Activated CD4-positive, alpha-beta T cell treated with anti-CD3 and anti-CD28 coated beads, Interleukin-2, amount 50 U/mL, for 48 hours (primary cell): ENCODE results near the gene ASTN1.
A peak's percentile ranks its signal among the peaks of the same experiment; 100 is the strongest.

Experiments used
- DNase-seq, 2 experiments: peaks; one replicate each; pipeline ENCODE4 v3.0.0-alpha.2; 2020

ASTN1 gene

DNA sequence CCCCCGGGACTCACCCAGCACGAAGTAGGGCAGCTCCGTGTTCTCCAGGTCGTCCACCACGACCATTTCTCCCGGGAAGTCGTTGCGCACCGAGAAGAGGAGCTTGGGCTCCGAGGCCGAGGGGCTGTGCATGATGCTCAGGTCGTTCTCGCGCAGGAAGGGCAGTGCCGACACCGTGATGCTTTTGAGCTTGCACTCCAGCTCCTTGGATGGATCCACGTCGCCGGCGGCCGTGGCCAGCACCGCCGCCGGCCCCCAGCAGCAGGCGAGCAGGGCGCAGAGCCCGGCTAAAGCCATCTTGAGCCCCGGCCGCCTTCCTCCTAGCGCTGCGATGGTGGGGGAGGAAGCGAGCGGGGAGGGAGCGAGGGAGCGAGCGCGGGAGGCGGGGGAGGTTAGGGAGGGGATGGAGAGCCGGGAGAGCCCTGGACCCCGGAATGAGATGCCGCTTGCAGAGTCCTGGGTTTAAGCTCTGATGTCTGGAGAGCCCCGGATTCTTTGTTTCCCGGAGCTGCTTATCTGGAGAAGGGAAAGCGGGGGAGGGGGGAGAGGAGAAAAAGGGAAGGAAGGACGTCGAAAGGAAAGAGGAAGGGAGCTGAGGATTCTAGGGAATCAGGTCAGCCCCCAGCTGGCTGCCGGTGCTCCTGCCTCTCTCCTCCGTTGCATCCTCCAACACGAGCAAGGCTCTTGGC is at the start of gene ASTN1:
ASTN1 (minus strand) TSS at position 333 of the 689 bp plus-strand sequence; CDS start at position 297, 36 bp downstream.
- no peak for DNase-seq

GRCh38 chr1:177211231-177211630 is 46.7 kb upstream of the ASTN1 start:
- DNase-seq: no peak

DNA sequence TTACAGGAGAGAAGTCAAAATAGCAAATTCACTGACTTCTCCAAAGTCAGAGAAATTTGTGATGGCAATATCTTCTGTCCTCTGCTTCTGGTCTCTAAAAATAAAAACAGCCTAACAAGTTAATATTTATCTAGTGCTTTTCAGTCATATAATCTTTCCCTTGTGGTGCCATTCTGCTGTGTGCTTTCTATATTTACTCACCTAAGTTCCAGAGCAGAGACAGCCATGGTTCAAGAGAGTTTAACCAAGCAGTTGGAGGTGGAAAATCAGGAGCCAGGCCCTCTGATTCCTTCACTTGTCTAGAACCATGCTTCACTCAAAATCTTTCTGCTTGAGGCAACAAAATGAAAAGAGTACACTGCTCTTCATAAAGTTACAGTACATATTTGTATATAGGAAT is 45.6 kb upstream of the ASTN1 start:
- DNase-seq: no peak

DNA sequence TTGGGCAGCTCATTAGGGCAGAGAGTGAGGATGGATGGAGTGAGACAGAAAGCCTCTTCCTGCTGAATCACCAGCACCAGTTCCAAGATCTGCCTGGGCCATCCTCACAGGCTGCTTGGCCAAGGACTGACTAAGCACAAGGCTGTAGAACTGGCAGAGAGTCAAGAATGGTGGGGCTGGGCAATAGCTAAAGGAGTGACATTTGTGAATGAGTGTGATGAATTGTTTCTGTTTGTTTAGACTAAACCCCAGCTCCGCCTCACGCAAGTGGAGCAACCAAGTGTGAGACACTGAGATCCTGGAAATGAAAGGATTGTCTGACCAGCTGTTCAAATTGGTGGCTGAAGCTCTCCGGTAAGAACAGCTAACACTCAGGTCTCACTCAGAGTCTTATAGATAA is 44.8 kb upstream of the ASTN1 start:
- no peak for DNase-seq

DNA sequence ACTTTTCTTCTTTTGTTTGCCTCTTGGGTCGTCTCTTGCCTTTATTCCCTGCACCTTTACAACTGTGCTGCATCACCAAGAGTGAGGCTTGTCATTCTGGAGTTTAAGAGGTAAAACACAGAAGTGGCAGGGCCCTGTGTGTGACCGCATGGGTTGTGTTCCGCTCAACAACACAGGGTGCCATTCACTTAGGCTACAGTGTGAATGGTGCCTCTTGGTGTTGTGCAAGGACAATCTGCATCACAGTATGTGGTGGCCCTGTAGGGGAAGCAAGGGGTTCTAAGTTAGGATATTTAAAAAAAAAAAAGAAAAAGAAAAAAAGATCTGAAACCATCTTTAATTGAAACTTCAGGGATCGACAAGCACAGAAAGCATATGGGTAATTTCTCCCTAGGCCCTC is 44.4 kb upstream of the ASTN1 start:
- no peak for DNase-seq

DNA sequence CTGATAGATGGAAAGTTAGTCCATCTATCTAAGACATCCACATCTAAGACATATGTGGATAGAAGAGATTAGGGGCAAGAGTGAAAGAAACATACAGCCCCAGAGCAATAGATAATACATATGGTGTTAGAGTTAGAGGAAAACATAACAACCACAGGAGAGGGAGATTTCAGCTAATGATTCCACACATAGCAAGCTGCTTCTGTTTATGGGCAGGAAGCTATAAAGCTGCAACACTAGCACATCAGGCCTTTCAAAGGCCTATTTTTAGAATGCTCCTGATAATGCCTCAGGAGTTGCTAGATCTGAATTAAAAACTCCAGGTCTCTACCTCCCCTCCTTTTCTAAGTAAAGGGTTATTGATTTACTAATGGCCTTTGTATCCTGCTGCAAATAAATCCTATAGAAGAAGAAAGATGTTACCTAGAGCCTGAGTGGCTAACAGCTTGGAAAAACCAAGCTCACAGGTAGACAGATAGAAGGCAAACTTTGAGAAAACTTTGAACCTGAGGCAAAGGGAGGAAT is 42.4 kb upstream of the ASTN1 start:
- no peak for DNase-seq

DNA sequence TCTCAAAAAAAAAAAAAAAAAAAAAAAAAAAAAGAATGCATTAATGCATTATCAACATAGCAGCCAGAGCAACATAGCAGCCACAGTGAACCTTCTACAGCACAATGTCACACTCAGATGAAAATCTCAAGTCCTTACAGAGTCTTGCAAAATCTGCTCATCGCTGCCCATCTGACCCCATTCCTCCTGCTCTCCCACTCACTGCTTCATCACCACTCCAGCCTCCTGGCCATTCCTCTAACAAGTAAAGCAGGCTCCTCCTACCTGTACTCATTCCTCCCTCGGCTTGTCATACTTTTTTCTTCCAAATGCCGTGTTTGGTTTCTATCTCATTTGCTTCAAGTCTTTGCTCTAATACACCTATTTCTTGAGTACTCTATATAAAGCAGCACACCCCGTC is 35.8 kb upstream of the ASTN1 start:
- no peak for DNase-seq

DNA sequence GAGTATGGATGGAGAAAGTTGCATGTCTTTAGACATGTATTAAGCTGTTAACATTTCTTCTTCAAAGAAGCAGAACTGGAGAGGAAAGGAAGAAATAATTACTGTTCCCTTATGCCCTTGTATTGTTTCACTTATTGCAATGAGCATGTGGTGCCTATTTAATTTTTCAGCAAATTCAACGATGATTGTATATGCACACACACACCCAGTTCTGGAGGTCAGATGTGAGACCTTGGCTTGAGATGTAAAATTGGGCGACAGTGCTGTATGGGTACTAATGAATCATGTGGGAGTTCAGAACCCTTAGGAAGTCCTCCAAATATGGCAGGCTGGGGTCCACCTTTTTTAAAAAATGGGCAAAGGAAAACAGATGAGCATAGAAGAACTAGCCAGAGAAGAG is 33.7 kb upstream of the ASTN1 start:
- DNase-seq: no peak

- DNase-seq: no peak
Observed at GRCh38 chr1:177190308-177190970, 25.9 kb upstream of the ASTN1 start.

DNA sequence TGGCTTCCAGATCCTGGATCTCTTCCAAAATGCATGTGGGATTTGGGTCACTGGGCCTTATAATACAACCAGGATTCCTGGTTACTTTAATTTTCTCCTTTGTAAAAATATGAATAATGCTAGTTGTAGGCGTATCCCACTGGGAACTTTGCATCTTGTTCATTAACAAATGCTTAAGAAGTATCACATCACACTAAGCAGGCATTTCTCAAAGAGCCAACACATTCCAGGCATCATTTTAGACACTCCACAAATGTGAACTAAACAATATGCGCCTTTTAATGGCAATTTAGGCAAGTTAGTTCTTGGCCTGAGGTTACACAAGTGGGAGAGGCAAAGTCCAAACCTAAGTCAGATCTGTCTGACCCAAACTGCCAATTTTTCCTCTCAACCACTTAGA is 22.1 kb upstream of the ASTN1 start:
- no peak for DNase-seq

DNA sequence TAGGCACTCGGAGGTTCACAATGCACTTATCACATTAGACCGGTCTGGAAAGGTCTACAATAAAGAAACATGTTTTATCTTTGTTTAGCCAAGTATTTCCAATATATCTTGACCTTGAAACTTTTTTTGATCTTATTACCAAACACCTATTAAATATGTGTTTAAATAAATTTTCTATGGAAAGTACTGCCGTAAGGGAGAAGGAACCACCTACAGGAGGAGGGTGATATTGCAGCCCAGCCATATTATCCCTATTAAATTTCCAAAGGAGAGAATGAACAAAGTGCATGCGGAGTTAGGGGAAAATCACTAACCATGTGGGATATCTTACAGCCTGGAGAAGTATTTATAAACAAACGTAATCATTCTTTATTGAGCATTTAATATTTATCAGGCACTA is 20.7 kb upstream of the ASTN1 start:
- no peak for DNase-seq

- DNase-seq: no peak
Observed at GRCh38 chr1:177183836-177184235, 19.3 kb upstream of the ASTN1 start.

DNA sequence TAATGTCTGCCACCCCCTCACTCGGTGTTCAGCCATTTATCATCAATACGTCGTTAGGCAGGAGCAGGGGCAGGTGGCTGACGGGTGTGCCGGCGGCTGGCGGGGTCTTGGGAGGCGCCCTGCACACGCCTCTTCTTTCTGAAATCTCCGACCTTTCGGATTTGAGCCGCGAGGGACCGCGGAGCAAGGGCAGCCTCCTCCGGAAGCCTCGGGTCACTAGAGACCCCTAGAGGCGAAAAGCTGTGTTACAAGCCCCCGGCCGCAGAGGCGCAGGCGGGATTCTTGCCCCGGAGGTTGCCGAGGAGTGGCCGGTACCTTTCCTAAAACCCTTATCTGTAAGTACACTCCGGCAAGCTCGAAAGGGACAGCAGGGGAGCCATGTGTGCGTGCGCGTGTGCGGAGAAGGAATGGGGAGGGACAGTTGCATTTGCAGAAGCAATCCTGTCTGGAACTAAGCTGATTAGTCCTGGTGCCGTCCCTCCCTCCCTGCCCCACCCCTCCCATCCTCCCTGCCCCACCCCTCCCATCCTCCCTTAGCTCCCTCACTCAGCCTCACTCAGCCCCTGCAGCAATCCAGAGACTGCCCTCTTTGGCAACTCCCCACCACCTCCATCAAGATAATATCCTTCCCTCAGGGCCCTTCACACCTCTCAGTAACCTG is 17.2 kb upstream of the ASTN1 start:
- DNase-seq: peak; percentile 39 to 49

DNA sequence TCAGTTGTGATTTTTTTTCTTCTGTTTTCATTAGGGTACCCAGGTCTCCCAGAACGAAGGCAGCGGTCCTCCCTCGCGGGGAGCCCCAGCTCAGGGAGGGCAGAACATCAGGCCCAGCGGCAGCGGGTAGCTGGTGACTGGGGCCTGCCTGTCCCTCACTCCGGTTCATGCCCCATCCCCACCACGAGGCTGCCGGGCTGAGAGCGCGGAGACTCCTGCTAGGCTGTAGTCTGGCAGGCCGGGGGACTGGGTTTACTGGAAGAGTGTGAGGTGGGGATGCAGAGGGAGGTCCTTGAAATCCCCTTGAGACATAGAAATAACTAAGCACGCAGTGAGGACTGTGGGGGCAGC is 16.7 kb upstream of the ASTN1 start:
- no peak for DNase-seq

GRCh38 chr1:177174921-177175634 is 10.6 kb upstream of the ASTN1 start:
- DNase-seq: no peak

DNA sequence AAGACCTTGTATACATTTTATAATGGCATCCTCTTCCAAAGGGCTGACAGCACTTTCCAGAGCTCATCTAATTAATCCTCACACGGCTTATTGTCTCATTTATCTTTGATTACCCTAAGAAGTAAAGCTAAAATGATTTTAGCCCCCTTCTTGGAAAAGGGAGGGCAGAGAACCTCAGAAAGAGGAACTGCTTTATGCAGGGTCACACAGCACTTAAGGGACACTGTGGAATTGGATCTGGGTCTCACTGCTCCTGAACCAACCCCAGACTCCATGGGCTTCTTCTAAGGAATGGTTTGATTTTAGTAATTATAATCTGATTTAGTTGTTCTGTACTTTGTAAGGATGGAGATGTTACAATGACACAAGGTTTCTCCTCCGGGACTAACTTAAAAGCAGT is 9.5 kb upstream of the ASTN1 start:
- DNase-seq: no peak

- DNase-seq: no peak
Observed at GRCh38 chr1:177172866-177173265, 8.4 kb upstream of the ASTN1 start.

- DNase-seq: no peak
Observed at GRCh38 chr1:177172272-177172671, 7.8 kb upstream of the ASTN1 start.

DNA sequence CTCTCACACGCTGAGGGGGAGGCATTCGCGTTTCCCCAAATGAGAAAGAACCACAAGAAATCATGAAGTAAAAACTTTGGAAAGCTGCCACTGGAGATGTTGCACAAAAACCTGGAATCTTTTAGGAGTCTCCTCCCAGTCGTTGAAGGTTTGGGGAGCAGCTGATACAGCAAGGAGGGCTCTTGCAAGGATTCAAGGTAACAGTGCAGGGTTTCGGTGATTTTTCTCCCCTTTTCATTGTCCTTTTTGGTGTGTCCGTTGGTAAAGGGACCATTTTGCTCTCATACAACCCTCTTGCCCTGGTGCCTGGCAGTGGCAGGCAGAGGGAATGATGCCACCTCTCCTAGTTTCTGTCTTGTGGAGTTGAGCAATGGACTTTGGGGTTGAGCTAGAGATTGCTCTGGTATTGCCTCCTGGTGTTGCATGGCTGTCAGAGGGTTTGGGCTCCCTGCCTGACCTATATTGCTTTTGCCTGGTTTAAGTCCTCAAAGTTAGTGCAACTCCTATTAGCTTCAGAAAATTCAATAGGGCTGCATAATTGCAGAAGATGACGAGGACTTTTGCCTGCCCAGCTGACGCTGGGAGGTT is 7.1 kb upstream of the ASTN1 start:
- no peak for DNase-seq

GRCh38 chr1:177170756-177171535 is 6.4 kb upstream of the ASTN1 start, which contains the start of gene BRINP2:
BRINP2 (plus strand) TSS chr1:177170958; CDS start chr1:177229877, 58,919 bp downstream.
- DNase-seq: no peak

DNA sequence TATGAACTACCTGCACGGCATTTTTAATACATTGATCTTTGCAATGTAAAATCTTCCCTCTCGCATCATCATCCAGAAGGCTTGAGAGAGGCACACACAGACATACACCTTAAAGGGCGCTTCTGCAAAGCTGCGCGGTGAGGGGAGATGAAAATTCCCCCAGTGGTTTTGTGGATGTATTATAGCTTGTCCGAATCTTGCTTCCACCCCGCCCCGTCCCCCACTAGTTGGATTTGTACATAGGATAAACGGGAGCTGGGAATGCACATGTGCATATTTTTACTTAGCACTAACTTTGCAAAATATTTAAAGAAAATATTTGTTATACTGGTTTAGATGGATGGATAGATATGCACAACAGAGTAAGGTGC is 542 bp upstream of the ASTN1 start:
- DNase-seq: no peak

DNA sequence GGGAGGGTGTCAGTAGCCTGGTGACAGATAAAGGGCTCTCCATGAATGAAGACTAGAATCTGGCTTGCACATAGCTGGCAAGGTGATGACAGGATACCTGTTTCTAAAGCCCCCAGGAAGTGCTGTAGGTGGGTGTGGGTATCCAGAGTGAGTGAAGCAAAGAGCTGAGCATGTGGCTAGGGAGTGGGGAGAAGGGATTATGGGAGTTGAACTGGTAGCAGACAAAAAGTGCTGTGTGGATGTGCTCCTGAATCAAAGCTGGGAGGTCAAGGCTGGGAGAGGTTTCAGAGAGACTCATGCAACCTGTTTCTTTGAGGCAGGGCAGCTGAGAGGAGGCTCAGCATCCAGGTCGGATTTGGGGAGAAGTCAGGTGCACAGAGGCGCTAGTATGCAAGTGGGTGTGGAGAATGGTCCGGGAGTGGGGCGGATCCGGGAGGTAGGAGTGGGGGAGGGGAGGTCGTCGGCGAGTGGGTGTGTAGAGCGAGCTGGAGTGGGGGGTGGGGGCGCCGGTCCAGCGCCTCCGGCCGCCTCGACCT is 600 bp downstream of the ASTN1 start:
- DNase-seq: no peak
